ENCODE results near the gene WBP1. TPM values are rescaled to one million over a fixed set of nuclear protein-coding genes. Genes with fewer than 3 reads are reported as not detected.

Gene WBP1
- total RNA-seq, 1 donor from 2014 or later: 68.6 TPM

Other genes with a start within 250 kb of the WBP1 start
- gene SLC4A5, start 115.0 kb upstream of the WBP1 start, total RNA-seq: 12.6 TPM
- gene DCTN1, start 78.1 kb upstream of the WBP1 start, total RNA-seq: 146 TPM
- gene C2orf81, start 36.8 kb upstream of the WBP1 start, total RNA-seq: 4.4 TPM
- 14.0 TPM for gene WDR54, start 36.7 kb upstream of the WBP1 start, total RNA-seq
- 76.0 TPM for gene RTKN, start 16.5 kb upstream of the WBP1 start, total RNA-seq
- gene INO80B, start 3.4 kb upstream of the WBP1 start, total RNA-seq: 38.2 TPM
- gene MOGS, start 6.9 kb downstream of the WBP1 start, total RNA-seq: 39.5 TPM
- 54.4 TPM for gene MRPL53, start 14.2 kb downstream of the WBP1 start, total RNA-seq
- gene CCDC142, start 24.6 kb downstream of the WBP1 start, total RNA-seq: 25.0 TPM
- gene TTC31, start 24.6 kb downstream of the WBP1 start, total RNA-seq: 22.6 TPM
- gene LBX2, start 41.2 kb downstream of the WBP1 start, total RNA-seq: 0.53 TPM
- 13.7 TPM for gene PCGF1, start 49.3 kb downstream of the WBP1 start, total RNA-seq
- gene TLX2, start 56.0 kb downstream of the WBP1 start, total RNA-seq: not detected
- gene DQX1, start 67.8 kb downstream of the WBP1 start, total RNA-seq: not detected
- gene AUP1, start 71.3 kb downstream of the WBP1 start, total RNA-seq: 75.3 TPM
- 34.5 TPM for gene HTRA2, start 71.5 kb downstream of the WBP1 start, total RNA-seq
- 9.2 TPM for gene LOXL3, start 95.5 kb downstream of the WBP1 start, total RNA-seq
- 17.3 TPM for gene DOK1, start 96.3 kb downstream of the WBP1 start, total RNA-seq
- gene M1AP, start 189.9 kb downstream of the WBP1 start, total RNA-seq: 1.1 TPM
- 11.5 TPM for gene SEMA4F, start 195.8 kb downstream of the WBP1 start, total RNA-seq

Data from sciatic nerve (tissue), 1 donor.